ENCODE results near the gene PRKCE. TPM values are rescaled to one million over a fixed set of nuclear protein-coding genes. Genes with fewer than 3 reads are reported as not detected.
A peak's percentile ranks its signal among the peaks of the same experiment; 100 is the strongest.

PRKCE gene
- total and polyA plus RNA-seq, 2 donors (not counting 1 experiment from before 2014, with no cell fraction given) = 14.1 to 19.0 TPM

- Histone ChIP-seq H3K9me3 (ENCODE audit: control insufficient read depth, insufficient read depth, low read depth, low read length) (no peaks in the 10 kb centered on the region), H3K27ac (ENCODE audit: insufficient read depth, low read length) (peak overlapping the region; percentile 46), H3K36me3 (ENCODE audit: control insufficient read depth, insufficient read depth, low read length) (no peaks in the 10 kb centered on the region), H3K79me2 (ENCODE audit: control insufficient read depth, insufficient read depth, low read length) (peaks cover 5% of the 10 kb centered on the region), H4K20me1 (ENCODE audit: control insufficient read depth, extremely low read depth, insufficient read depth, low read length) (no peaks in the 10 kb centered on the region), H3K4me3 (replicated peaks in 1 of 4; ENCODE audit: control extremely low read depth in 1 of 4, insufficient read depth in 1 of 4, low read depth in 3 of 4, low read length in 4 of 4) (no peak overlapping the region), H2AFZ (ENCODE audit: low read length) (no peak overlapping the region), H3K4me2 (ENCODE audit: extremely low read depth, insufficient read depth, low read length) (peak overlapping the region; percentile 42), H3K27me3 (ENCODE audit: control insufficient read depth, insufficient read depth, low read length) (no peaks in the 10 kb centered on the region), H3K4me1 (ENCODE audit: control insufficient read depth, extremely low read depth, insufficient read depth, low read length) (peaks cover 21% of the 10 kb centered on the region), H3K9ac (ENCODE audit: insufficient read depth, low read length) (no peak overlapping the region)
- DNase-seq (ENCODE audit: low read depth in 2 of 2) = peak; percentile 65 to 84
- TF ChIP-seq CTCF (conservative IDR thresholded peaks at IDR 0.05 in 1 of 2, IDR thresholded peaks at IDR 0.05 in 1 of 2; ENCODE audit: low read depth in 1 of 2, low read length in 2 of 2) (no peak), EZH2 (IDR thresholded peaks at IDR 0.05; ENCODE audit: low read length, missing control alignments) (no peak)
Measured at GRCh38 chr2:45755585-45756335, 104.3 kb downstream of the PRKCE start.

- Histone ChIP-seq H3K9ac (ENCODE audit: insufficient read depth, low read length) (no peak overlapping the region), H3K4me2 (ENCODE audit: extremely low read depth, insufficient read depth, low read length) (no peak overlapping the region), H3K27ac (ENCODE audit: insufficient read depth, low read length) (no peak overlapping the region), H3K4me1 (ENCODE audit: control insufficient read depth, extremely low read depth, insufficient read depth, low read length) (peaks cover 21% of the 10 kb centered on the region), H3K27me3 (ENCODE audit: control insufficient read depth, insufficient read depth, low read length) (no peaks in the 10 kb centered on the region), H2AFZ (ENCODE audit: low read length) (no peak overlapping the region), H4K20me1 (ENCODE audit: control insufficient read depth, extremely low read depth, insufficient read depth, low read length) (no peaks in the 10 kb centered on the region), H3K36me3 (ENCODE audit: control insufficient read depth, insufficient read depth, low read length) (no peaks in the 10 kb centered on the region), H3K4me3 (replicated peaks in 1 of 4; ENCODE audit: control extremely low read depth in 1 of 4, insufficient read depth in 1 of 4, low read depth in 3 of 4, low read length in 4 of 4) (no peak overlapping the region), H3K79me2 (ENCODE audit: control insufficient read depth, insufficient read depth, low read length) (peaks cover 3% of the 10 kb centered on the region), H3K9me3 (ENCODE audit: control insufficient read depth, insufficient read depth, low read depth, low read length) (no peaks in the 10 kb centered on the region)
- TF ChIP-seq CTCF (conservative IDR thresholded peaks at IDR 0.05 in 1 of 2, IDR thresholded peaks at IDR 0.05 in 1 of 2; ENCODE audit: low read depth in 1 of 2, low read length in 2 of 2) (no peak), EZH2 (IDR thresholded peaks at IDR 0.05; ENCODE audit: low read length, missing control alignments) (no peak)
- no peak for DNase-seq (ENCODE audit: low read depth in 2 of 2)
Measured at GRCh38 chr2:45758018-45758417, 106.5 kb downstream of the PRKCE start.

GRCh38 chr2:45759310-45759851 is 107.9 kb downstream of the PRKCE start:
- Histone ChIP-seq H3K27ac (ENCODE audit: insufficient read depth, low read length) (peak overlapping the region; percentile 59), H3K4me2 (ENCODE audit: extremely low read depth, insufficient read depth, low read length) (peak overlapping the region; percentile 80), H2AFZ (ENCODE audit: low read length) (peak overlapping the region; percentile 46), H3K79me2 (ENCODE audit: control insufficient read depth, insufficient read depth, low read length) (peaks cover 3% of the 10 kb centered on the region), H3K27me3 (ENCODE audit: control insufficient read depth, insufficient read depth, low read length) (no peaks in the 10 kb centered on the region), H3K4me3 (replicated peaks in 1 of 4; ENCODE audit: control extremely low read depth in 1 of 4, insufficient read depth in 1 of 4, low read depth in 3 of 4, low read length in 4 of 4) (peak overlapping the region in 1 of 4 experiments; percentile 25), H3K9me3 (ENCODE audit: control insufficient read depth, insufficient read depth, low read depth, low read length) (no peaks in the 10 kb centered on the region), H3K4me1 (ENCODE audit: control insufficient read depth, extremely low read depth, insufficient read depth, low read length) (peaks cover 21% of the 10 kb centered on the region), H4K20me1 (ENCODE audit: control insufficient read depth, extremely low read depth, insufficient read depth, low read length) (no peaks in the 10 kb centered on the region), H3K9ac (ENCODE audit: insufficient read depth, low read length) (no peak overlapping the region), H3K36me3 (ENCODE audit: control insufficient read depth, insufficient read depth, low read length) (no peaks in the 10 kb centered on the region)
- DNase-seq (ENCODE audit: low read depth in 2 of 2) = peak; percentile 46 to 78
- TF ChIP-seq CTCF (conservative IDR thresholded peaks at IDR 0.05 in 1 of 2, IDR thresholded peaks at IDR 0.05 in 1 of 2; ENCODE audit: low read depth in 1 of 2, low read length in 2 of 2) (no peak), EZH2 (IDR thresholded peaks at IDR 0.05; ENCODE audit: low read length, missing control alignments) (no peak)

Measured in fibroblast of lung (primary cell).